ENCODE data around the gene HES1.
"Not testable (repeated sequence)": the region's sequence is repeated elsewhere in the genome, so short reads cannot be mapped to it uniquely, and the experiment has no call there.

HES1 gene

DNA sequence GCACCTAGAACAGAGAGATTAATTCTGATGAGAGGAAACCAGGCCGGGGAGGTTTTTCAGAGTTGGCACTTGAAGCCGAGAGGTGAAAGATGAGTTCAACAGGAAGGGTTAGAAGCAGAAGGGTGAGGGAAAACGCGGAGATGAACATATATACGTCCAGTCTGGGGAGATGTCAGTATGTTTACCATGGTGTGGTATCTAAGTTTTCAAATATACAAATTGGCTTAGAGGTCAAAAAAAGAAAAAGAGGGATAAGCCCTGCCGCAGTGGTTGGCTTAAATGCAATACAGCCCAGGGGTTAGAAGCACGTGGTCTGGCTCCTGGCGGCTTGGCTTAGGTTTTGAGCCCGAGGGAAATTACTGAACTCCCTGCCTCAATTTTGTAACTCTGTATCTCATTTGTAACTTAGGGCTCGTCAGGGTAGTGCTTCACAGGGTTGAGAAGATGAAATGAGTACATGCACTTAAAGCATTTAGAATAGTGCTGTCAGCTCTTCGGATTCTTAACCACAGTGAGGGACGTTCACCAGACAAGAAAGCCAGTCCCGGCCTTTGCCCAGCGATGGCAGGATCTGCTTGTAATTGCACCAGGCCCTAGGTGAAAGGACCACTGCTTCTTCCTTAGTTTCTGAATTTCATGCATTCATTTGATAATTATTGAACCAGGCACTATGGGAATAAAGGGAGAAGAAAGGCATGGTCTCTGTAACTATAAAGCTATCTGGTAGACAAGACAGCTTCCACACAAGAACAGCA, 6.4 kb downstream of the HES1 start:
- peak in 1 of 2 experiments; percentile 27 for DNase-seq

DNA sequence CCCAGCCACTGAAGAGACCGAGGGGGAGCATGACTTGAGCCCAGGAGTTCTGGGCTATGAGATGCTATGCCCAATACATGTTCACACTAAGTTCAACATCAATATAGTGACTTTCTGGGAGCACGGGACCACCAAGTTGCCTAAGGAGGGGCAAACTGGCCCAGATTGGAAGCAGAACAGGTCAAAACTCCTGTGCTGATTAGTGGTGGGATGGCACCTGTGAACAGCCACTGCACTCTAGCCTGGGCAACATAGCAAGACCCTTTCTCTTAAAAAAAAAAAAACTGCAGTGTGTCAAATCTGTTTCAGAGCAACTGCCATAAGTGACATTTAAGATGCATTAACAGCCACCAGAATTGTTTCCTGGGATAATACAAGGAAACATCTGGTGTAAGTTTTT, 9.8 kb downstream of the HES1 start:
- no peak for DNase-seq

DNA sequence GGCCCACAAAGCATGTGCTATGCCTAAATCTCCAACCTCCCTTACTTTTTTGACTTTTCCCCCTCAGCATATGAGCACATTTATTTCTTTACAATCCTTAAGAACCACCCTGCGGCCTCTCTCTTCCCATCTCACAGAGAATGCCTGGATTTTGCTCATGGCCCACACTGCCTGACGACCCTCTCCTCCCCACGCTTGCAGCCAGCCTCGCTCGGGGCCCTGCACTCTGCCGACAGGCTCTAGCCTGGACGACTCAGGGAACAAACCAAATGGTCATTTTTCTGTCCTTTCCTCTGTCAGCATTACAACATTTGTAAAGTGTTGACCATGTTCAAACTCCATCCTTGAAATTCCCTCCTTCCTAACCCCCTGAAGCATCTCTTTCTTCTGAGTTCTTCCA, 11.7 kb downstream of the HES1 start:
- no peak for DNase-seq

DNA sequence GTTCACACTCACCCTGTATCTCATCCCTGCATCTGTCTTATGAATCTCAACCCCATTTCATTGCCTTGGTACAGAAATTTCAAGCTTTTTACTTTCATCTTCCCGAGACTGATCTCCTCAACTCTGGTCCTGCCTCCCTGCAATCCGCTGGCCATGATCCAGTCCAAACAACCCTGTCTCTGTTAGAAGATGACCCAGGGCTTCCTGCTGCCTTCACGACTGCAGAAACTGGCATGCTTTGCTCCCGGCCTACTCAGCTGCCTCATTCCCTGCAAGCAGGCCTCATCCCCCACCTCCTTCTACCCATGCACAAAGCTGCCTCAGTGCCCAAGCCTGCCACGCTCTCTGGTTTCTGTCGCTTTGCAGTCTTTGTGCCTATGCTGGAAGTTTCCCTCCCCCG, 12.4 kb downstream of the HES1 start:
- DNase-seq = no peak

DNA sequence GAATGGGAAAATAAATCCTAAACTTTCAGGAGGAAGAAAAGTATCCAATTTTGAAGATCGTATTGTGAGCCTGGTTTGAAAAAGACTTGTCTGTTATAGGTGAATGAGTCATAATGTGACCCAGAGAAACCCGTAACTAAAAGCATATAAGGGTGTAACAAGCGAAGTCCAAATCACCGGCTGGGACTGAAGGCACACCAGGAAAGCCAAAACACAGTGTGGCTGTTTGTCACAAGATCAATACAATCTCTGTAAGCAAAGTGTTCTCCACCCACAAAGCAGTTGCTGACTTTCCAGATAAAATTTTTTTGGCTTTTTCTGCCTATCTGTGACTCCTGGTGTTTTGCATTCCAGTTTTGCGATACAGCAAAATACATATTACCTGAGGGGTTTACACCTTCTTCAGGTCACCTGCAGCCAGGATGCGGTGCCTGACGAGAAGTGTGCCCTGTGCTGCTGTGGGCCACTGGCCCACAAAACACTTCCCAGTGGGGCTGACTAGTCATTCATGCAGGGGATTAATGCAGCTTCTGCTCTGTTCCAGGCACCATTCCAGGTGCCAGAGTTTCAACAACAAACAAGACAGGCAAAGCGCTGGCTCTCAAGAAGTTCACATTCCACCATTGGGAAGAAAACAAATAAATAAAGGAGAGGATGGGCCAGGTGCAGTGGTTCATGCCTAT, 14.4 kb downstream of the HES1 start:
- no peak for DNase-seq

DNA sequence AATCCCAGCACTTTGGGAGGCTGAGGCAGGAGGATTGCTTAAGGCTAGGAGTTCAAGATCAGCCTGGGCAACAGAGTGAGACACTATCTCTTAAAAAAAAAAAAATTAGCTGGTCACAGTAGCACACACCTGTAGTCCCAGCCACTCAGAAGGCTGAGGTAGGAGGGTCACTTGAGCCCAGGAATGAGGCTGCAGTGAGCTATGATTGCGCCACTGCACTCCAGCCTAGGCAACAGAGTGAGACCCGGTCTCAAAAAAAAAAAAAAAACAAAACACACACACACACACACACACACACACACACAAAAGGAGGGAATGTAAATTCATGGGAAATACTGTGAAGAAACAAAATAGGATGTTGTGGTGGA, 15.0 kb downstream of the HES1 start:
- DNase-seq = not testable (repeated sequence)

DNA sequence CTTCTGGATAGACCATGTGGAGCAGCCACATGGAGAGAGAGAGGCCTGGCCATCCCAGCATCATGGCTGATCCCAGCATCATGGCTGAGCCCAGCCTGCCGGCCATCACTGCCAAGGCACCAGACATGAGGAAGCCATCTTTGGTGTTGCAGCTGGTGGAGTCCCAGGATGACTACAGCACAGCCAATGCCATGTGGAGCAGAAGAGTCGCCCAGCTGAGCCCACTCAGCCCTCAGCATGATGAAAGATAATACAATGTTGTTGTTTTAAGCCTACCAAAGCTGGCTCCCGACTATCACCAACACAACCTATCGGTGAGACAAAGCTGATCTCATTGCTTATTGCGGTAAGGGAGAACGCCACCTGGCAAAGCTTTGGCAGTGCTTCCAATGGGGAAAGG, 18.4 kb downstream of the HES1 start:
- DNase-seq = no peak

DNA sequence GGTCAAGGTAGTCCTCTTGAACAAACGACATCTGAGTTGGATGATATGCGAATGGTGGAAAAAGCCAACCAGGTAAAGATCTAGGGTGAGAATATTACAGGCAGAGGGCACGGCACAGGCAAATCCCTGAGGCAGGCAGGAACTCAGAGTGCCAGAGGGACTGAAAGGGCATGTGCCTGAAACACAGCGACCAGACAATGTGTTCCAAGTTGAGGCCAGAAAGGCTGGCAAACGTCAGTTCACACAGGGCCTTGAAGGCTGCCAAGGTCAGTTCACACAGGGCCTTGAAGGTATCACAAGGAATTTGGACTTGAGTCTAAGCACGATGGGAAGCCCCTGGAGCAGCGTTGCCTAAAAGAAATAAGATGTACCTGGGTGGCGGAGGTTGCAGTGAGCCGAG, 20.1 kb downstream of the HES1 start:
- DNase-seq = no peak

DNA sequence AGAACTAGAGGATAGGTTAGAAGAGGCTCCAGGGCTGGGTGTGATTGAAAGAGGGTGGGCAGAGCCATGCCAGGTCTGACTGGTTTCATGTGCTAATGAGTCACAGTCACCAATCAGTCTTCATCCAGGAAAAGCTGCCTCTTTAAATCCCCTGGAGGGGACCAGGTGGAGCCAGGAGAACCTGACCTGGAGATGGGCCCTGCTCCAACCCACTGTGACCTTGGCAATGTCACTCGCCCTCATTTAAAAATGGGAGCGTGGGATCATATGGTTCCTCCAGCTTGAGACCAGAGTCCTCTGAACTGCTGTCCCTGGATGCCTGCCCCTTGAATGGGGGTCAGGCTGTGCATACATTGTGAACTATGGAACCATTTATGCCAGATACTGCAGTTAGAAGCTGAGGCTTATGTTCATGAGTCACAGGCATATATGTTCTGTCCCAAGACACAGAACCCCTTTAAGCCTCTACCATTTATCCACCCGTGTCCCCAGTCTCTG, 23.0 kb downstream of the HES1 start:
- no peak for DNase-seq

DNA sequence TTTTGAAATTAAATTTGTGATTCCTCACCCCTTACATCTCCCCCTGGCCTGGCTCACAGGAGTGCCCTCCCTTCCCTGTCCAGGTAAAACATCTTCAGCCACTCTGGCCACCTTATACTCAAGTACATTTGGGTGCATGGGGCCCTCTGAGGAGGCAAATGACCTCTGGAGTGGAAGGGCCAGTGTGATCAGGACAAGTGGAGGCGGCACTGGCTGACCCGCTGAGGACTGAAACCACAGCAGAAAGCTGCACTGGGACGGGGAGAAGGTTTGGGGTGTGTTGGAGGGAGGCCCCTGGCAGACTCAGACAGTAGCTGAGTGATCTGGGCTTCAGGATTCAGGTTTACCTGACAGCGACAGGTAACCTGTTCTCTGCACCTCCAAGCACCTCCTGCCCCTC, 24.2 kb downstream of the HES1 start:
- DNase-seq = no peak

DNA sequence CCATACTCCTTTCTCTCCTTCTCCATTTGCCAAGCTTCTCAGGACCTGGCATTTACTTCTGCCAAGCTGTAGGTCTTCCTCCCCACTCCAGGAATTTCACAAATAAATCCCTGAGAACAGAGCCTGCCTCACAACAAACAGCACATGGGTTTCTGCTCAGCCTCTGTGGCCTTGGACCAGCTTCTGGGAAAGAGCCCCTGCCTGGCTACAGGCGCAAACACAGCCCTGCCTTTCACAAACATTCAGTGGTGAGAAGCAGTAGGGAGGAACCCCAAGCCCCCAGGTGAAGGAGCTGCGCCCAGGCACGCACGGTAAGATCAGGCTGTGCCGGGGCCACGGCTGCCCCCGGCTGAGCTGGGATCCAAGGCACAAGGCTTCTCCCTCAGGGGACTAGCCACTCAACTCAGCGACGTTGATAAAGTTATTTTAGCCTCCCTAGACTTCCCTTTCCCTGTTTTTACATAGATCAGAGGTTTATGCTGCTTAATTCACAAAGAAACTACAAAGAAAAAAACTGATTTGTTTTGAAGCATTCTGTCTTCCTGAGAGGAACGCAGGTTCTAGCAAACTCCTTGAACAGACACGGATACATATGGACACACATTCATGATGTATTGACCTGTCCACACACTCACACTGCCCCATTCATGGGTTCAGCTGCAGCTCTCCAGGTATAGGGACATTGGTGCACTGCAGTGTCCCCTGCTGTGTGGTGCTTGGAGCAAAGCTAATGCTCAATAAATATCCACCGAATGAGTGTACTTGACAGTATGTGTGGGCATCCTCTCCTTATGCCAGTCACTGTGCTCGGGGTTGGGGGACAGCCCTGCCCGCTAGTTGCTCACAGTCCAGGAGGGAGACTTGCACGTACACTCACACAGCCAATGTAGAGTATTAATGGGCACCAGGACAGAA, 25.4 kb downstream of the HES1 start:
- peak in 1 of 2 experiments; percentile 36 for DNase-seq

DNA sequence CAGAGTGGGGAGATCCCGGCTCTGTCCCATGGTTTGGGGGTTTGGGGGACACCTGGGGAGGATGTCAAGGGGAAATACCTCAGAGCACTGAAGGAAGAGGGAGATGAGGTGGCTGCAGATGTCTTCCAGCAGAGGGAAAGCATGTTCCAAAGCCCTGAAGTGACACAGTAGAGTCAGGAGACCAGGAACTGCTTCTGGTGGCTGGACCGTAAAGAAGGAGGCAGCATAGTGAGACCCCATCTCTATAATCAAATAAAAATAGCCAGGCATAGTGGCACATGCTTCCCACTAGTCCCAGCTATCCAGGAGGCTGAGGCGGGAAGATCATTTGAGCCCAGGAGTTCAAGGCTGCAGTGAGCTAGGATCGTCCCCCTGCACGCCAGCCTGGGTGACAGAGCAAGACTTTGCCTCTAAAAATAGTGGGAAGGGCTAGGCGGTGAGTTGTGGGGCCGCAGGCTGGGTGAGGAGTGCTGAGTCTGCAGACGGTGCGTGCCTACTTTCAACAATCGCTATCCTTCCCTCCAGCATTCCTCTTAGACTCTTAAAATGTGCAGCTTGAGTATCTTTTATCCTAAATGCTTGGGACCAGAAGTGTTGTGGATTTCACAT, 26.2 kb downstream of the HES1 start:
- DNase-seq = no peak

DNA sequence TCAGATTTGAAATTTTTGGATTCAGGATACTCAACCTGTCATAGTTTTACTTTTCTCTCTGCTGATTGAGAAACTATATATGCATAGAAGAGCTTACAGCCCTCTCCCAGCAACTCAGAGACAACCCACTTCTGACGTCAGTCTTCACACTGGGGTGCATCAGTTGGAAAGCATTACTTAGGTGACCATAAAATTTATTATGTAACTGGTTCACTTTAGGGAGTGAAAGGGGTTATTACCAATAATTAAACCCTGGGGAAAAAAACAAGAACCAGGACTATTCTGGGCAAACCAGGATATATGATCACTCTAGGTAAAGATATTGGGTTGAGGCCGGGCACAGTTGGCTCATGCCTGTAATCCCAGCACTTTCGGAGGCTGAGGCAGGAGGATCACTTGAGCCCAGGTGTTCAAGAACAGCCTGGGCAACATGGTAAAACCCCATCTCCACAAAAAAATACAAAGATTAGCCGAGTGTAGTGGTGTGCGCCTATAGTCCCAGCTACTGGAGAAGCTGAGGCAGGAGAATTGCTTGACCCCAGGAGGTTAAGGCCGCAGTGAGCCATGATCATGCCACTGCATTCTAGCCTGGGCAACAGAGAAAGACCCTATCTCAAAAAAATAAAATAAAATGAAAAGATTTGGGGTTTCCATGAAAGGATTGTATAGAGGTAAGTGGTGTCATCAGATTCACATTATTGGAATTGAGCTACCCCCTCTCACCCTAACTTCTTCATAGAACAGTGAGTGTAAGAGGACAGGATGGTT, 27.1 kb downstream of the HES1 start:
- DNase-seq = no peak

DNA sequence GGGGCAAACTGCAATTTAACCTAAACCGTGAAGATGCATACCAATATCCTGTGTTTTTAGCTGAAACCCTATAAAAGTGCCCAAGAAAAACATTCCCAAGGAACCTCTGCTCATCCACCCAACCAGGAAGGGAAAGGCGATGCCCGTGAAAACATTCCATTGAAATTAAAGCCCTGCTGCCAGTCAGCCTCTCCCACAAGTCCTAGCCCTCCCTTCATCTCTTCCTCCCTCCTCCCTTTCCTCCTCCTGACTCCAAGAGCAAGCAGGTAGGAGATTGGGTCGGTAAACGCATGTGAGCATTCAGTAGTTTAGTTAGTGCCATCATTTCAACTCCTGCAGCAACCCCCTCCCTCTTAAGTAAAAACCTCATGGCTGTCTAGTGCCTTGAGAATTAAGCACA, 27.7 kb downstream of the HES1 start:
- peak in 1 of 2 experiments; percentile 21 for DNase-seq

DNA sequence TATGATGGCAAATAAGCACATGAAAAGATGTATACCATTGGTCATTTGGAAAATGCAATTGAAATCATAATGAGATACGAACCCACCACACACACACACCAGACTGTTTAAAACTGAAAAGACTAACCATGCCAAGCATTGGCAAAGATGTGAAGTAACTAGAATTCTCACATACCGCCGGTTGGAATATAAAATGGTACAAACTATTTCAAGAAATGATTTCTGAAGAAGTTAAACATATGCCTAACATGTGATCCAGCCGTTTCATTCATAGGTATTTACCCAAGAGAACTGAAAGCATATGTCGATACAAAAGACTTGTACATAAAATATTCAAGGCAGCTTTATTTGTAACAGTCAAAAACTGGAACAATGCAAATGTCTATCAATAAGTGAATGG, 28.9 kb downstream of the HES1 start:
- DNase-seq = peak; percentile 66 to 79

DNA sequence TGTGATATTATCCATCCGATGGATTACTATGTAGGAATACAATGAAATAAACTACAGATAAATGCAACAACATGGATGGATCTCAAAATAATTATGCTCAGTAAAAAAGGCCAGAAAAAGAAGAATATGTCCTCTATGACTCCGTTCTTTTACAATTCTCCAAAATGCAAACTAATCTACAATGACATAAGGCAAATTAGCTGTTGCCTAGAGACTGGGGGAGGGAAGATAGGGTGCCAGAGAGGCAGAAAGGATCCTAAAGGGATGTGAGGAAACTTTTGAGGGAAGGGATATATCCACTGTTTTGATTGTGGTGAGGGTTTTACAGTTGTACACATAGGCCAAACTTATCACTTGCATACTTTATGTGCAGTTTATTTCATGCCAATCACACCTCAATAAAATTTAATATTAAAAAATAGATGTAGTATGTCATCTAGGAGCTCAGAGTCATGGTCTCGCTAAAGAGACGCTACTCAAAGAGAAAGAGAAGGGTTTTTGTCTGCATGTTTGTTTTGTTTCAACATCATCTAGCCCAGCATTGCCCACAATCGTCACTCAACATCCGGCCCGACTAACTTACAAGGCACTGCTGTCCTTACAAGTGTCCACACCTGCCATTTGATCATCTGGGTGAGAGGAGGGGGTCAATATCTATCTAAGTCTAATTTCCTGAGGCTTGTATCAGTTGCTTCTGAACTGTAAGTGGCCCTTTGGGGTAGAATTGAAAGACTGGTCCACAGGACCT, 29.5 kb downstream of the HES1 start:
- peak; percentile 82 to 85 for DNase-seq

DNA sequence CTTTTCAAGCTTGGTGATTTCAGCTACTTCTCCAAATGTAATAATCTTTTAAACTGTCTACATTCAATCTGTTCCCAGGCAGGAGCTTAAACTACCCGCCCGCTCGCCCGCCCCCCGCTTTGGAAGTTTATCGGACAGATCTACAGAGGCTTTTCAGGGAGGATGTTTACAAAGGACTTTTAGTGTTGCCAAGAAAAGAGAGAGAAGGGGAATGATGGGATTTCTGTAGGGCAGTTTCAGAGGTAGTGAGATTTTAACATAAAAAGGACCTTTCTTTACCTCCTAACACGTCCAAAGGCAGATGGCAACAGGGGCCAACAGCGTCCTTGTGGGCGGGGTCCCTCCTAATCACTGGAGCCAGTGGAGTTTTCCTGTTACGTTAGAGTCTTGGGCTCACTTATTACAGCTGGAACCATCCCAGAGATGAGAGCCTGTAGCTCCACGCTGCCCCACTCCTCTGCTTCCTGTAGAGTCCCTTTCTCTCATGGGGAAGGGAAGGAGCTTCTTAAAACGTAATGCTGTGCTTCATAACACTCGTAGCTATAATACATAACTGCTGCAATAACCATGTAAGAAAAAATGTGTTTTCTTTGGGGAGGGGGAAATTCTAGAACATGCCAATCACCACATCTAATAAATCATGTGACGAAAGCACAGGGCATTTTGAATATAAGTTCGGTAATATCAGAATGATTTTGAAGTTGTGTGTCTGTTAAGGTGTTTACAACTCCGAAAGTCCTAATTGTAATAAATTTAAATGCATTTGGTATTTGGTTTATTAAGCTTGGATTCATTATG, 30.9 kb downstream of the HES1 start:
- DNase-seq = peak; percentile 11 to 45

DNA sequence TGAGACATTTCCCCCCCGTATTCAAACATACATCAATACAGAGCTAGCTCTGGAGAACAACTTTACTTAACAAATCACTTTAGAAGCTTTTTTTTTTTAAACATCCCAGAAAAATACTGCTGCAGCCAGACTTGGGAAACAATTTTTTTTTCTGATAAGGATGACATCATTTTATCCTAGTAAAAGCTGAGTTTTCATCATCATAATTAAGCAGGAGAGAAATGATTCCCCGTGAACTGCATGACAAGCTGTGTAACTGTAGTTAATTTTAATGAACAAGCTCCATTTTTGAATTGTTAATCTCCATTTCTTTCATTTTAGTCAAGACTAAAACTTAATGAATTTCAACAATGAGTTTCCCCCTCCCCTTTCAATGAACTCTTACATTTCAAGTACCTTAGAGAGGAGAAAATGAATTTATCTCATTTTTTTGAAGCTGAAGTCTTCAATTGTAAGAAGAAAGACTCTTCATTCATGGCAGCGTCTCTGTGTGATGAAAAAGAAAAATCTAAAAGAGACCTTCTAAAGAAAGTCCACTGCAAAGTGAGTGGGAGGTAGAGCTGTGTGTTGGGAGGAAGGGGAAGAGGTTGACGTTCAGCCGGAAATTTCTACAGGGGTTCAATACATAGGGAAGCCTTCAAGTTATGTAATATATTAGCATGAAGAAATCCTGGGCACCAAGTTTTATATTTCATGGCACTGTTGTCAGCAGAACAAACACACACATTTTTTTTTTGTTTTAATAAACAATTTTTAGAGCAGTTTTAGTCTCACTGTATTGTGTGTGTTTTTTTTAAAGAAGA, 31.7 kb downstream of the HES1 start:
- DNase-seq = no peak

DNA sequence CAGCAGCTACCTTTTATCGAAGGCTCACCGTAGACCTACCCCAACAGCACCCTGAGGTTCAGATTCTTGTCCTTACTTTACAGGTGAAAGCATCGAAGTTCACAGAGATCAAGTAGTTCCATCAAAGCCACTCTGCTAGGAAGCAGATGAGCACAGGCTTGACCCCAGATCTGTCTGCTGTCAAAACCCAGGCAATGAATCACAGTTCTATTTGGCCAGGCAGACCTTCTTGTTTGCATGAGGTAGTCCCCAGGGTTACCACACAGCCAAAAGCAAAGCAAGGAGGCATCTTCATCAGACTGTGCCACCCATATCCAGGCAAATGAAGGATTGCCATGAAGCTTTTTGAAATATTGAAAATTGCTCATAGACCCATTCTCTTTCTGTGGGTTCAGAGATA, 33.0 kb downstream of the HES1 start:
- DNase-seq = peak in 1 of 2 experiments; percentile 31

DNA sequence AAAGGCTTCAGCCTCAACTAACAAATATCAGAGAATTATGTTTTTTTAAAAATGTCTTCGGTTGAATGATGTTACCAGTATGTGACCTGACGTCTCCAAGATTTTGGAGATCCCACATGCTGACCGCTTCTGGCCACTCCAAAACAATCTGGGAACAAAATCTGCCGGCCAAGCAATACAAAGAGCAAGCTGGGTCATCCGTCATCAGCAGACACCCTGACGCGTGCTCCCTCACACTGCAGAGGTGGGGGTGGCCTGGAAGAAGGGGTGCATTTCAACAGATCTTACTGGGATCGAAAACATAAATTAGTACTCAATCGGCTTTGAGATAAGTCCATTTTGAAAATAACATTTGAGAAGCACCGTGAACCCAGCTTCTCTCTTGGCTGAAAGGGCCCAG, 33.6 kb downstream of the HES1 start:
- DNase-seq = no peak
